RWPE2 (cell line): ENCODE results near the gene POLR1G.

Experiments used
- ATAC-seq: fragments of 200-7000 bp; cut with Tn5 transposase; 3 replicates; pipeline ENCODE4 v1.9.1; 2021; ENCODE audit warnings: low read depth
- DNase-seq: peaks from one replicate; pipeline ENCODE4 v3.0.0-alpha.2; 2020; ENCODE audit warnings: low spot score
- H3K27ac ChIP-seq: fragments of 450-650 bp; 2 replicates; pipeline ENCODE4 v1.5.1; 2017; ENCODE audit warnings: mild to moderate bottlenecking; ENCODE audit not compliant: poor library complexity, severe bottlenecking
- H3K27me3 ChIP-seq: fragments of 250-450 bp; sonication (Bioruptor Pico); 2 replicates; pipeline ENCODE4 v1.5.1; 2021; ENCODE audit warnings: mild to moderate bottlenecking, moderate library complexity; ENCODE audit not compliant: insufficient read depth, poor library complexity, severe bottlenecking
- H3K36me3 ChIP-seq: fragments of 250-450 bp; sonication (Bioruptor Pico); 2 replicates; pipeline ENCODE4 v1.5.1; 2020; ENCODE audit warnings: low read depth, mild to moderate bottlenecking, moderate library complexity
- H3K4me1 ChIP-seq: fragments of 250-450 bp; sonication (Bioruptor Pico); 2 replicates; pipeline ENCODE4 v1.5.1; 2021; ENCODE audit warnings: mild to moderate bottlenecking, moderate library complexity; ENCODE audit not compliant: insufficient read depth, poor library complexity, severe bottlenecking
- H3K4me3 ChIP-seq: fragments of 250-450 bp; sonication (Bioruptor Pico); 2 replicates; pipeline ENCODE4 v1.5.1; 2021; ENCODE audit warnings: mild to moderate bottlenecking, moderate library complexity; ENCODE audit not compliant: severe bottlenecking
- H3K9me3 ChIP-seq: fragments of 250-450 bp; sonication (Bioruptor Pico); 2 replicates; pipeline ENCODE4 v1.5.1; 2021; ENCODE audit warnings: mild to moderate bottlenecking, moderate library complexity; ENCODE audit not compliant: severe bottlenecking
- CTCF ChIP-seq: fragments of 450-650 bp; IDR thresholded peaks from one replicate; pipeline ENCODE4 v1.5.1; 2017; ENCODE audit warnings: mild to moderate bottlenecking, moderate library complexity; ENCODE audit not compliant: poor library complexity, severe bottlenecking

Gene POLR1G

GRCh38 chr19:45446295-45446694 lies 39.9 kb downstream of the POLR1G start:
- H3K27me3 ChIP-seq, result no peaks in the 10 kb centered on the region
- H3K4me1 ChIP-seq, result peaks cover 54% of the 10 kb centered on the region
- peak overlapping the region; percentile 90 for H3K27ac ChIP-seq
- TF ChIP-seq CTCF, result peak; percentile 49
- ATAC-seq, result no peak
- no peak overlapping the region for H3K4me3 ChIP-seq
- DNase-seq, result no peak
- H3K9me3 ChIP-seq, result no peaks in the 10 kb centered on the region
- no peaks in the 10 kb centered on the region for H3K36me3 ChIP-seq

- DNase-seq (peak; percentile 96), ATAC-seq (peak; percentile 58)
- no peaks in the 10 kb centered on the region for H3K36me3 ChIP-seq
- no peak for TF ChIP-seq CTCF
- no peaks in the 10 kb centered on the region for H3K9me3 ChIP-seq
- H3K27ac ChIP-seq, result peak overlapping the region; percentile 90
- no peaks in the 10 kb centered on the region for H3K27me3 ChIP-seq
- no peak overlapping the region for H3K4me3 ChIP-seq
- H3K4me1 ChIP-seq, result peaks cover 56% of the 10 kb centered on the region
These were observed 40.5 kb downstream of the POLR1G start for GRCh38 chr19:45446944-45447343.

GRCh38 chr19:45448425-45448756 lies 41.9 kb downstream of the POLR1G start:
- Histone ChIP-seq H3K4me3 (no peak overlapping the region), H3K9me3 (no peaks in the 10 kb centered on the region), H3K4me1 (peaks cover 50% of the 10 kb centered on the region), H3K36me3 (no peaks in the 10 kb centered on the region), H3K27me3 (no peaks in the 10 kb centered on the region), H3K27ac (peak overlapping the region; percentile 90)
- DNase-seq (no peak), ATAC-seq (no peak)
- TF ChIP-seq CTCF, result no peak

GRCh38 chr19:45448887-45449299 lies 42.4 kb downstream of the POLR1G start:
- TF ChIP-seq CTCF, result no peak
- Histone ChIP-seq H3K9me3 (no peaks in the 10 kb centered on the region), H3K4me3 (peak overlapping the region; percentile 45), H3K27me3 (no peaks in the 10 kb centered on the region), H3K4me1 (peaks cover 50% of the 10 kb centered on the region), H3K36me3 (no peaks in the 10 kb centered on the region), H3K27ac (peak overlapping the region; percentile 90)
- ATAC-seq (peak; percentile 72), DNase-seq (peak; percentile 89)

GRCh38 chr19:45450012-45450333 lies 43.5 kb downstream of the POLR1G start:
- no peaks in the 10 kb centered on the region for H3K36me3 ChIP-seq
- no peak for DNase-seq
- H3K27ac ChIP-seq, result peak overlapping the region; percentile 90
- peaks cover 45% of the 10 kb centered on the region for H3K4me1 ChIP-seq
- no peak for TF ChIP-seq CTCF
- no peaks in the 10 kb centered on the region for H3K27me3 ChIP-seq
- H3K4me3 ChIP-seq, result peak overlapping the region; percentile 45
- H3K9me3 ChIP-seq, result no peaks in the 10 kb centered on the region
- peak; percentile 21; the same call in 1 of the 3 replicates for ATAC-seq
